NCI-H226 (cell line): ENCODE data around the gene CHTOP.
"Not testable (repeated sequence)": the region's sequence is repeated elsewhere in the genome, so short reads cannot be mapped to it uniquely, and the experiment has no call there.

ENCODE experiments used
- DNase-seq: peaks from one replicate; pipeline ENCODE4 v3.0.0-alpha.2; 2015

The CHTOP gene

GRCh38 chr1:153635872-153636271, 2.0 kb downstream of the CHTOP start:
- DNase-seq: no peak

DNA sequence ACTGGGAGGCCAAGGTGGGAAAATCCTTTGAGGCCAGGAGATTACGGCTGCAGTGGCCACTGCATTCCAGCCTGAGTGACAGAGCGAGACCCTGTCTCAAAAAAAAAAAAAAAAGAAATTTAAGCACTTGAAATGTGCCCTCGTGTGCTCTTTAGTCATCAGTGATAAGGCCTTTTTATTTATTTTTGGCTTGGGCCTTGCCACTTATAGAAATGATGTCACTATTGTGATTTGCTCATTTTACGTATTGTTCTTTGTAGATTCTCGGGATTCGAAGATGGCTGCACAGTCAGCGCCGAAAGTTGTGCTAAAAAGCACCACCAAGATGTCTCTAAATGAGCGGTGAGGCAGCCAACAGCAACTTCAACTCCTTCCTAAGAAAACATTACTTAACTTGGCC, 2.4 kb downstream of the CHTOP start:
- DNase-seq: no peak

DNA sequence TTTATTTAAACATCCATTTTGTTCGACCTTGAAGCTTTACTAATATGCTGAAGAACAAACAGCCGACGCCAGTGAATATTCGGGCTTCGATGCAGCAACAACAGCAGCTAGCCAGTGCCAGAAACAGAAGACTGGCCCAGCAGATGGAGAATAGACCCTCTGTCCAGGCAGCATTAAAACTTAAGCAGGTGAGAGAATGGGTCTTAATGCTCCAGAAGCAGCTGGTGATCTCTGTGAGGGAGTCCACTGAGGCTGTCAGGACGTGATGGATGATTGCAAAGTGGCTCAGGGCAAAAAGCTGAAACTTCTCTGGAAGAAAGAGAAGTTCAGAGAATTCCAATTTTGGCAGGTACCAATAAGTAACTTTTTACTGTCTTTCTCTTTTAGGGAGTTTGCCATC, 4.4 kb downstream of the CHTOP start:
- DNase-seq: no peak

- DNase-seq: no peak
These were observed 5.4 kb downstream of the CHTOP start for GRCh38 chr1:153639280-153639679.

DNA sequence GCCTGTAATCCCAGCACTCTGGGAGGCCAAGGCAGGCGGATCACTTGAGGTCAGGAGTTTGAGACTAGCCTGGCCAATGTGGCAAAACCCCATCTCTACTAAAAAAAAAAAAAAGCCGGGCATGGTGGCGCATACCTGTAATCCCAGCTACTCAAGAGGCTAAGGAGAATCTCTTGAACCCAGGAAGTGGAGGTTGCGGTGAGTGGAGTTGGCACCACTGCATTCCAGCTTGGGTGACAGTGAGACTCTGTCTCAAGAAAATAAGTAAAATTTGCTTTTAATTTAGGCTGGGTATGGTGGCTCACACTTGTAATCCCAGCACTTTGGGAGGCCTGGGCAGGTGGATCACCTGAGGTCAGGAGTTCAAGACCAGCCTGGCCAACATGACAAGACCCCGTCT, 6.3 kb downstream of the CHTOP start:
- not testable (repeated sequence) for DNase-seq

DNA sequence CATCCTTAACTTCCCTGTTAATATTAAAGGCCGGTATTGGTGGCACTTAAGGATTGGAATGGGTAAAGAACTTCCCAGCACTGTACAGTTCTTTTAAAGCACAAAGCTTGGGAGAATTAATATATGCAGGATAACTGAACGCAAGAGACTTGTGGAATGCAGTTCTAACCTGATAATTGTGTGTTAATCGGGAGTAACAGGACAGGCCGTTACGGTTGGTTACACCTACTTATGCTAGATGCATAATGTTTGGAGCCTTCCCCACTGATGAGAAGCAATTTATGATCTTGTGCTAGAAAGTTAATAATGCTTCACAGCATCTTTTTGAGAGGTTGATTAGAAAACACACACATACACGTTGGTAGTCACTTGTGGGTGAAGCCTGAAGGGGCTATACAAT, 7.0 kb downstream of the CHTOP start:
- DNase-seq: no peak

DNA sequence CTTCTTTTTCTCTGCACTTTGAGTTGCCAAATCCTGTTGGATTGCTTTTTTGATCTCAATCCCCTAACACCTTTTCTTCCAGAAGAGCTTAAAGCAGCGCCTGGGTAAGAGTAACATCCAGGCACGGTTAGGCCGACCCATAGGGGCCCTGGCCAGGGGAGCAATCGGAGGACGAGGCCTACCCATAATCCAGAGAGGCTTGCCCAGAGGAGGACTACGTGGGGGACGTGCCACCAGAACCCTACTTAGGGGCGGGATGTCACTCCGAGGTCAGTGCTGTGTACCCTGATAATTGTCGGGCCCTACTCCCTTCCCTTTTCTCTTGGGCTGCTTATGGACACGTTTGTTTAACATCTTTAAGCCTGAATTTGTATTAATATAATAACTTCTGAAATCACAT, 8.3 kb downstream of the CHTOP start:
- DNase-seq: no peak

DNA sequence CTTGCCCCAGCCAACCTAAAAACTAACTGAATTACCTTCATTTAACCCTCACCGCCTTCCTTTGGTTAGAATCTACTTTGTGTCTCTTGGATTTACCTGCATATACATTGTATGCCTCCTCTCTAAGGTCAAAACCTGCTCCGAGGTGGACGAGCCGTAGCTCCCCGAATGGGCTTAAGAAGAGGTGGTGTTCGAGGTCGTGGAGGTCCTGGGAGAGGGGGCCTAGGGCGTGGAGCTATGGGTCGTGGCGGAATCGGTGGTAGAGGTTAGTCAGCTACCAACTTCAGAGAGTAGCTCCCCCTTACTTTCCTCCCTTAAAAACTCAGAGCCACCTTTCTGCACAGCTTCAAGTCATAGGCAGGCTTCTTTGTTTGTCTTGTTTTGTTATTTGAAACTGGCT, 9.2 kb downstream of the CHTOP start:
- no peak for DNase-seq

DNA sequence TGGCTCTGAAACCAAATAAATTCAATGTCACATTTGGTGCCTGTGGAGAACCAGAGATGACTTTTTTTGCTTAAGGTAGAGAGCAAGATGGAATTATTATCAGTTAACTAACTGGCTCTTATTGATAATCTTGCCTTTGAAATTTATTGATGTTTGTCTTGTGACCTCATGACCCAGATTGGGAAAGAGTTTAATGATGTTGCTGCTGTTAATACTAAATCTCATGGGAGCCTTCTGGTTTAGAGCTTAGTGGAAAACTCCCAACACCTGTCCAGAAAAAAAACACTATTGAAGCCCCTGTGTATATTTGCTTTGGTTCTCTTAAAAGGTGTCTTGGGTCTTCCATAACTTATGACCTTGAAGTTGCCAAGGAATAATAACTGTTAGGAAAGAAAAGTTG, 9.9 kb downstream of the CHTOP start:
- no peak for DNase-seq

DNA sequence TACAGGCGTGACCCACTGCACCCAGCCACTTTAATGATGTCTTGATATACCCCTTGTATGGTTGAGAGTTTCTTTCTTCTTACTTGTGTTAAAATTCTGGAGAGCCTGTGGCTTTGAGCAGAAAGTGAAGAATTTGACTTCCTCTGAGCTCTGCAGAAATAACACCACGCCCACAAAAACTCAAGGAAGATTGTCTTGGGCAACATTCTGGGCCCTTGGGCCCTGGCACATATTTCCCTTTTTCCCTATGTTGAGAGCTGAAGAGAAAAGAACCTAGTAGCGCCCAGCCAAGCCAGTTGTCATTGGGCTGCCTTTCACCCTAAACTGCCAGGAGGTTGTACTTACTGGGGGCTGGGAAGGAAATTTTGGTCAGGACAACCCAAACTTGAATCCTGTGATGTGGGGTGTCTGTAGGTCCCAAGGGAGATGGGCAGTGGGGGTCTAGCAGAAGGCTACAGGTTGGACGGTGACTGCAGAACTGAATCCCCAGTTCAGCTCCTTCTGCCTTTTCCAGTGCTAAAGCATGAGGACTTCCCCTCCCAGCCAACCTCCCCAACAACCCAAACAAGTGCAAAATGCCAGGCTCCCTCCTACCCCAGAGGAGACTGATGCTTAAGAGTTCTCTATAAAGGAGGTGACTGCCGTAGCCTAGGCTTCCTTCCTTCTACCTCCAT, 12.9 kb downstream of the CHTOP start:
- no peak for DNase-seq

DNA sequence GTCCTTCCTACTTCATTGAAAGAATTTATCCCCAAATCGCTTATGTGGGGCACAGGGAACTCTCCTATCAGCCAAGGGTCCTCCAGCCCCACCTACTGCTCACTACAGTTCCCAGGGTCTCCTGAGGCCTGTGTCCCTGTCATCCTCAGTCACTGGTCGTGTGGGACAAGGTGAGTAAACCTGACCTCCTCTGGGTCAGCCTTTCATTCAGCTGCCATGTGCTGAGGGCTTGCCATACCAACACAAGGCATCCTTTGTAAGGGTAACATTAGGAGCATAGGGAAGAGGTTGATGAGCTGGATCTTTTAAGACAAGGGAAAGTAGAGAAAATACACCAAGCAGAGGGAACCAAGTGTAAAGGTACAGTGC, 13.5 kb downstream of the CHTOP start:
- no peak for DNase-seq

DNA sequence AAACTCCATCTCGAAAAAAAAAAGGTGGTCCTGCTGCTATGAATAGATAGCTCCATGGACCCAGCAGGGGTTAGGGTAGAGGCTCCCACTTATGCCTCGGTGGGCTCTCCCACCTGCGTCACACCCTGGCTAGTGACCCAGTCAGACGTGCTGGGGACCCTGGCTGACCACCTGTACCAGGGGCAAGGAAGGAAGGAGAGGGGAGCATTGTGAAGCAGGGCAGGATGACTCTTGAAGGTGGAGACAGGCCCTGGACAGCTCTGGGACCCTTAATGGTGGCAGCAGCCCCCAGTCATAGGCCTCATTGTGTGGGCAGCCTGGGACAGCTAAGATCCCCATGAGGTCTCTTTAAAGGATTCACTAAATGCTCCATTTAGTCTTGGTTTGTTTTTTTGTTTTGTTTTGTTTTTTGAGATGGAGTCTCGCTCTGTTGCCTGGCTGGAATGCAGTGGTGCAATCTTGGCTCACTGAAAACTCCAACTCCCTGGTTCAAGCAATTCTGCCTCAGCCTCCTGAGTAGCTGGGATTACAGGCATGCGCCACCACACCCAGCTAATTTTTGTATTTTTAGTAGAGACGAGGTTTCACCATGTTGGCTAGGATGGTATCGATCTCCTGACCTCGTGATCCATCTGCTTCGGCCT, 14.3 kb downstream of the CHTOP start:
- DNase-seq: no peak

DNA sequence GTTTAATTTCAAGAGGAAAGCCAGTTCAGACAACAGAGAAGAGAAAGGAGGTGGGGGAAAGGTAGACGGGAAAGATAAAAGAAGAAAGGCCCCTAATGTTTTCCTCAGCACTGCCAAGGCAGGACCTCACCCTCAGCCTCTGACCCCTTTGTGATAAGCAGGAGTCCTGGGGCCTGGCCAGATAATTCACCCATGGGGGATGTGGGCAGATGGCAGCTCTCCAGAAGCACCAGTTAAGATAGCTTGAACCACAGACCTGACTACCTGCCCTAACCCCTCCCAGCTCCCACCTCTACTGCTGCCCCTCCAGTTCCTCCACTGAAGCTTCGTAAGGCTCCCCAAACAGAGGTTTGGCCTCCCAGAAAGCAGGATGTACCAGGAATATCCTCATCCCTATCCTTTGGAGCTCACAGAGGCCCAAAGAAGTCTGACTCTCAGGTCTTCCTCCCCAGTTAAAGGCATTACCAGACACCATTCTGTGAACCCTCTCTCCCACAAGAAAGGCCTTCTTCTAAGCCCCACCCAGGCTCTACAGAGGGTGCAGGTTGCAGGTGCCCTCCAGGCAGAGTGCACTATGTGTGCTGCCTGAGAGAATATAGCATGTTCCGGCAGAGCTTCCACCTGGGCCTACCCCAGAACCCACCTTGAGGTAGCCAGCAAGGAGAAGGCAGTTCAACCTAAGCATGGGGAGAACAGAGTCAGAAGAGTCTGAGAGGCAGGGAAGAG, 15.4 kb downstream of the CHTOP start:
- no peak for DNase-seq

GRCh38 chr1:153649863-153650235, 16.0 kb downstream of the CHTOP start:
- no peak for DNase-seq

GRCh38 chr1:153651771-153652170, 17.9 kb downstream of the CHTOP start:
- no peak for DNase-seq

- DNase-seq: peak; percentile 45
These were observed 19.1 kb downstream of the CHTOP start for GRCh38 chr1:153652805-153653500.

DNA sequence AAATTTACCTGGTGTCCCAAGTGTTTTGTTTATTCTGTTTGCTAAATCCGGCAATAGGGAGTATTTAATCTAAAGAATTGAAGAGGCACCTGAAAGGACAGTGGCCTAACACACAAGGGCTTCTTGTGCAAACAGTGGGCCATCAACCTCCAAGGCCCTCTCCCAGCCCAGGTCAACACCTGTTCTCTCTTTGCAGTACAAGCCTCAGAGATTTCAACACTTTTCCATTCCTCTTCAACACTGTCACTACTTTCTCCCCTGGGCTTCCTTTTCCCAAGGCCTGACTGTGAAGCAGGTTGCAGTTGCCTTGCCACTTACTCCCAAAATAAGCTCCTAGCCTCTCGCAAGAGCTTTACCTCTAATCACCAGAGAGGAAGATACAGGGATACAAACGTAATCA, 21.5 kb downstream of the CHTOP start:
- no peak for DNase-seq

DNA sequence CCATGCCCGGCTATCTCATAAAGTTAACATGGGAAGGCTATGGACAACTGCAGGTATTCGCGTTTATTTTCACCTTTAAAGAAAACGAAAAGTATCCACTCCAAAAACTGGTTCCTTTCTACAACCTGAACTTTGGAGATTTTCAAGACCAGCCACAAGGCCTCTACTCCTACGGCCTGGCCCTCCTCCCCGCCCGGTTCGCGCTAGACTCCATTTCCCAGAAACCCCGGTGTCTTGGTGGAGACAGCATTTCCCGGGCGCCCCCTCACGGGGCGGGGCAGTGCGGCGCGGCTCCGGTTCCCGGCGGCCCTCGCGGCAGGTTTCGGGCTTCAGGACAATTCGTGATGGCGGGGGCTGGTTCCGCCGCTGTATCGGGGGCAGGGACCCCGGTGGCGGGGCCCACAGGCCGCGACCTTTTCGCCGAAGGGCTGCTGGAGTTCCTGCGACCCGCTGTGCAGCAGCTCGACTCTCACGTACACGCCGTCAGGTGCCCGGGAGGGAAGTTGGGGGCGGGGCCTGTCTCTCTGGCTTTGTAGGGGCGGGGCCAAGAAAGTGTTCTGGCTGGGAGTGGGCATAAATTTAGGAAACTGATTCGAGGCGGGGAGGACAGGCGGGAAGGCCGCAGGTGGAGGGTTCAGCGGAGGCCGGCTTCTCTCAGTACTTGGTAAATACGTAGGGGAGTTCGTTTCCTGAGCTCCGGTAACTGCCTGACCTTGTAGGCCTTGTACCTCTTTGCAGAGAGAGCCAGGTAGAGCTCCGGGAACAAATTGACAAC, 24.7 kb downstream of the CHTOP start, which contains the start of gene SNAPIN:
Gene SNAPIN, plus strand, starts transcription at position 304 of the 775 bp plus-strand sequence. Its CDS starts 41 bp downstream, at position 345.
- peak; percentile 87 for DNase-seq

GRCh38 chr1:153659175-153659534, 25.3 kb downstream of the CHTOP start:
- DNase-seq: no peak

DNA sequence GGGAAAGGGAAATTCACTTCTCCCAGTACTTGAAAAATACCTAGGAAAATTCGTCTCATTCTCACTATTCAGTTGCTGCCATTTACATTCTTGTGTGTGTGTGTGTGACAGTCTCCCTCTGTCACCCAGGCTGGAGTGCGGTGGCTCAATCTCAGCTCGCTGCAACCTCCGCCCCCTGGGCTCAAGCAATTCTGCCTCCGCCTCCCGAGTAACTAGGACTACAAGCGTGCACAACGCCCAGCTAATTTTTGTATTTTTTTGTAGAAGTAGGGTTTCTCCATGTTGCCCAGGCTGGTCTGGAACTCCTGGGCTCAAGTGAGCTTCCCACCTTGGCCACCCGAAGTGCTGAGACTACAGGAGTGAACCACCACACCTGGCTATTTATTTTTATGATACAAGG, 25.8 kb downstream of the CHTOP start:
- no peak for DNase-seq

GRCh38 chr1:153661111-153661708, 27.3 kb downstream of the CHTOP start:
- no peak for DNase-seq

DNA sequence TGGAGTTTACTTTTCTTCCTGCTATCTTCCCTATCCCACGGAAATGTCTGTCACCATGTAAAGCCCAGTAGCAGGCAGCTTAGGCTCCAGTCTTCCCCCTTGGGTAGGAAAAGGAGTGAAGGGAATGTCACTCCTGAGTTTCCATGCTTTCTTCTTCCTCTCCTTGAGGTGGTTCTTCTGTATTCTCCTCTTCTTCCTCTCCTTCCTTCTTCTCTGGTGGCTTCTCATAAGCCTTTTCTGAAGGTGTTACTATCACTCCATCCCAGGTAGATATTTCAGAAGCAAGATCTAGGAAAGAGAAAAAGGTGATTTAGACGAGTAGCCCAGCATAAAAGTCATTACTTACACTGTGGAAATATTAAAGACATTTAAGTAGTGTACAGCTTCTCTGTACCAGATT, 28.4 kb downstream of the CHTOP start:
- no peak for DNase-seq

DNA sequence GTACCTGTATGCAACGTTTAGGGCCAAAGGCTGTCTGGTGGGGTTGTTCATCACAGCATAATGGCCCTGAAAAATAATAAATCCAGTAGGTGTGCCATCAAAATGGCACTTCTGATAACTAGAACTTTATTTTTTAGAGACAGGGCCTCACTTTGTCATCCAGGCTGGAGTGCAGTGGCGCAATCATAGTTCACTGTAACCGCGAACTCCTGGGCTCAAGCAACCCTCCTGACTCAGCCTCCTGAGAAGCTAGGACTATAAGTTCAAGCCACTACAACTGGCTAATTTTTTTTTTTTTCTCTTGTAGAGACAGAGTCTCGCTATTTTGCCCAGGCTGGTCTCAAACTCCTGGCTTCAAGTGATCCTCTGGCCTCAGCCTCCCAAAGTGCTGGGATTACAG, 29.3 kb downstream of the CHTOP start:
- no peak for DNase-seq
